ENCODE results near the gene DSTYK. TPM values are rescaled to one million over a fixed set of nuclear protein-coding genes. Genes with fewer than 3 reads are reported as not detected.

Gene DSTYK
- total RNA-seq, 1 donor from 2014 or later, result 9.2 TPM

- Mint-ChIP-seq H3K27ac (ENCODE audit: unreplicated experiment) (no peak overlapping the region), H3K4me1 (ENCODE audit: low read depth, unreplicated experiment) (peaks cover 4% of the 10 kb centered on the region), H3K4me3 (ENCODE audit: unreplicated experiment) (no peak overlapping the region), H3K9me3 (ENCODE audit: unreplicated experiment) (no peaks in the 10 kb centered on the region), H3K27me3 (ENCODE audit: unreplicated experiment) (no peaks in the 10 kb centered on the region), H3K36me3 (ENCODE audit: unreplicated experiment) (no peaks in the 10 kb centered on the region)
- TF ChIP-seq, protein P1, sequence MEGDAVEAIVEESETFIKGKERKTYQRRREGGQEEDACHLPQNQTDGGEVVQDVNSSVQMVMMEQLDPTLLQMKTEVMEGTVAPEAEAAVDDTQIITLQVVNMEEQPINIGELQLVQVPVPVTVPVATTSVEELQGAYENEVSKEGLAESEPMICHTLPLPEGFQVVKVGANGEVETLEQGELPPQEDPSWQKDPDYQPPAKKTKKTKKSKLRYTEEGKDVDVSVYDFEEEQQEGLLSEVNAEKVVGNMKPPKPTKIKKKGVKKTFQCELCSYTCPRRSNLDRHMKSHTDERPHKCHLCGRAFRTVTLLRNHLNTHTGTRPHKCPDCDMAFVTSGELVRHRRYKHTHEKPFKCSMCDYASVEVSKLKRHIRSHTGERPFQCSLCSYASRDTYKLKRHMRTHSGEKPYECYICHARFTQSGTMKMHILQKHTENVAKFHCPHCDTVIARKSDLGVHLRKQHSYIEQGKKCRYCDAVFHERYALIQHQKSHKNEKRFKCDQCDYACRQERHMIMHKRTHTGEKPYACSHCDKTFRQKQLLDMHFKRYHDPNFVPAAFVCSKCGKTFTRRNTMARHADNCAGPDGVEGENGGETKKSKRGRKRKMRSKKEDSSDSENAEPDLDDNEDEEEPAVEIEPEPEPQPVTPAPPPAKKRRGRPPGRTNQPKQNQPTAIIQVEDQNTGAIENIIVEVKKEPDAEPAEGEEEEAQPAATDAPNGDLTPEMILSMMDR (IDR thresholded peaks at IDR 0.05; ENCODE audit: partially characterized antibody, unreplicated experiment), result peak; percentile 75
- peak; percentile 81 for DNase-seq
Observed at GRCh38 chr1:205141236-205142101, 70.0 kb downstream of the DSTYK start.

DNA sequence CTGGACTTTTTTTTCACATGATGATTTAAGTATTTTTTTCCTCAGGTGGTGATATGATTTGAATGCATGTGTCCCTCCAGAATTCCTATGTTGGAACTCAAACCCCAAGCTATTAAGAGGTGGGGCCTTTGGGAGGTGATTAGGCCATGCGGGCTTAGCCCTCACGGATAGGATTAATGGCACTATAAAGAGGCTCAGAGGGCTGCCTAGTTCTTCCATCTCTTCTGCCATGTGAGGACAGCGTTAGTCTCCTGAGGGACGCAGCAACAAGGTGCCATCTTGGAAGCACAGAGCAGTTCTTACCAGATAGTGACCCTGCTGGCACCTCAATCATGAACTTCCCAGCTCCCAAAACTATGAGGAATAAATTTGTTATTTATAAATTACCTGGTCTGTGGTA is 71.4 kb downstream of the DSTYK start:
- DNase-seq, result no peak
- no peak overlapping the region for H3K27ac Mint-ChIP-seq (ENCODE audit: unreplicated experiment)
- H3K4me1 Mint-ChIP-seq (ENCODE audit: low read depth, unreplicated experiment), result peaks cover 4% of the 10 kb centered on the region
- H3K4me3 Mint-ChIP-seq (ENCODE audit: unreplicated experiment), result no peak overlapping the region
- no peaks in the 10 kb centered on the region for H3K9me3 Mint-ChIP-seq (ENCODE audit: unreplicated experiment)
- H3K27me3 Mint-ChIP-seq (ENCODE audit: unreplicated experiment), result no peaks in the 10 kb centered on the region
- H3K36me3 Mint-ChIP-seq (ENCODE audit: unreplicated experiment), result no peaks in the 10 kb centered on the region
- TF ChIP-seq, protein P1 (IDR thresholded peaks at IDR 0.05; ENCODE audit: partially characterized antibody, unreplicated experiment), result no peak

- H3K27ac Mint-ChIP-seq (ENCODE audit: unreplicated experiment), result no peak overlapping the region
- H3K4me1 Mint-ChIP-seq (ENCODE audit: low read depth, unreplicated experiment), result peaks cover 4% of the 10 kb centered on the region
- TF ChIP-seq, protein P1 (IDR thresholded peaks at IDR 0.05; ENCODE audit: partially characterized antibody, unreplicated experiment), result no peak
- H3K36me3 Mint-ChIP-seq (ENCODE audit: unreplicated experiment), result no peaks in the 10 kb centered on the region
- H3K27me3 Mint-ChIP-seq (ENCODE audit: unreplicated experiment), result no peaks in the 10 kb centered on the region
- DNase-seq, result no peak
- no peaks in the 10 kb centered on the region for H3K9me3 Mint-ChIP-seq (ENCODE audit: unreplicated experiment)
- no peak overlapping the region for H3K4me3 Mint-ChIP-seq (ENCODE audit: unreplicated experiment)
Observed at GRCh38 chr1:205137901-205138300, 73.6 kb downstream of the DSTYK start.

- TF ChIP-seq, protein P1 (IDR thresholded peaks at IDR 0.05; ENCODE audit: partially characterized antibody, unreplicated experiment), result no peak
Observed at GRCh38 chr1:205133287-205133686, 78.2 kb downstream of the DSTYK start.

GRCh38 chr1:205129447-205130029 is 82.0 kb downstream of the DSTYK start:
- Mint-ChIP-seq H3K9me3 (ENCODE audit: unreplicated experiment) (no peaks in the 10 kb centered on the region), H3K36me3 (ENCODE audit: unreplicated experiment) (no peaks in the 10 kb centered on the region), H3K27me3 (ENCODE audit: unreplicated experiment) (no peaks in the 10 kb centered on the region), H3K4me3 (ENCODE audit: unreplicated experiment) (no peak overlapping the region), H3K4me1 (ENCODE audit: low read depth, unreplicated experiment) (no peaks in the 10 kb centered on the region), H3K27ac (ENCODE audit: unreplicated experiment) (no peak overlapping the region)
- TF ChIP-seq, protein P1 (IDR thresholded peaks at IDR 0.05; ENCODE audit: partially characterized antibody, unreplicated experiment), result no peak
- DNase-seq, result no peak

More at GRCh38 chr1:205133287-205133686, 78.2 kb downstream of the DSTYK start:
- Mint-ChIP-seq H3K27me3 (ENCODE audit: unreplicated experiment) (no peaks in the 10 kb centered on the region), H3K4me3 (ENCODE audit: unreplicated experiment) (no peak overlapping the region), H3K4me1 (ENCODE audit: low read depth, unreplicated experiment) (no peaks in the 10 kb centered on the region), H3K36me3 (ENCODE audit: unreplicated experiment) (no peaks in the 10 kb centered on the region), H3K27ac (ENCODE audit: unreplicated experiment) (no peak overlapping the region), H3K9me3 (ENCODE audit: unreplicated experiment) (no peaks in the 10 kb centered on the region)
- DNase-seq, result no peak
